ENCODE data around the gene PUS10. TPM values are rescaled to one million over a fixed set of nuclear protein-coding genes. Genes with fewer than 3 reads are reported as not detected.
A peak's percentile ranks its signal among the peaks of the same experiment; 100 is the strongest.

PUS10 gene
- total RNA-seq, 1 donor from 2014 or later, result 5.5 TPM

GRCh38 chr2:61023670-61024069 is 5.6 kb upstream of the PUS10 start:
- H3K27me3 ChIP-seq (ENCODE audit: low read depth), result no peaks in the 10 kb centered on the region
- peaks cover 22% of the 10 kb centered on the region for H3K36me3 ChIP-seq
- H3K9me3 ChIP-seq (replicated peaks), result no peaks in the 10 kb centered on the region
- intact Hi-C loops (cut with micrococcal nuclease), result no loop called here
- no peak overlapping the region for H3K27ac ChIP-seq (replicated peaks)
- no peak for TF ChIP-seq CTCF (IDR thresholded peaks at IDR 0.05; ENCODE audit: borderline replicate concordance)
- no peak overlapping the region for H3K4me3 ChIP-seq
- peaks cover 48% of the 10 kb centered on the region for H3K4me1 ChIP-seq
- no peak for DNase-seq

- intact Hi-C loops (cut with micrococcal nuclease), result no loop called here
- H3K9me3 ChIP-seq (replicated peaks), result no peaks in the 10 kb centered on the region
Observed at GRCh38 chr2:61021228-61021660, 3.2 kb upstream of the PUS10 start.

GRCh38 chr2:61018798-61019197 is 743 bp upstream of the PUS10 start:
- intact Hi-C loops (cut with micrococcal nuclease), result no loop called here
- peaks cover 65% of the 10 kb centered on the region for H3K4me1 ChIP-seq
- H3K27me3 ChIP-seq (ENCODE audit: low read depth), result no peaks in the 10 kb centered on the region
- DNase-seq, result no peak
- no peak for TF ChIP-seq CTCF (IDR thresholded peaks at IDR 0.05; ENCODE audit: borderline replicate concordance)
- peak overlapping the region; percentile 97 for H3K4me3 ChIP-seq
- H3K36me3 ChIP-seq, result peaks cover 22% of the 10 kb centered on the region
- H3K9me3 ChIP-seq (replicated peaks), result no peaks in the 10 kb centered on the region
- H3K27ac ChIP-seq (replicated peaks), result peak overlapping the region; percentile 93

More at GRCh38 chr2:61021228-61021660, 3.2 kb upstream of the PUS10 start:
- Histone ChIP-seq H3K27ac (replicated peaks) (no peak overlapping the region), H3K4me3 (no peak overlapping the region), H3K36me3 (peaks cover 22% of the 10 kb centered on the region), H3K4me1 (peaks cover 62% of the 10 kb centered on the region), H3K27me3 (ENCODE audit: low read depth) (no peaks in the 10 kb centered on the region)
- no peak for TF ChIP-seq CTCF (IDR thresholded peaks at IDR 0.05; ENCODE audit: borderline replicate concordance)
- DNase-seq, result no peak

GRCh38 chr2:61018318-61018755 is 282 bp upstream of the PUS10 start:
- no peaks in the 10 kb centered on the region for H3K9me3 ChIP-seq (replicated peaks)
- peak overlapping the region; percentile 93 for H3K27ac ChIP-seq (replicated peaks)
- intact Hi-C loops (cut with micrococcal nuclease), result no loop called here
- H3K4me3 ChIP-seq, result peak overlapping the region; percentile 97
- TF ChIP-seq CTCF (IDR thresholded peaks at IDR 0.05; ENCODE audit: borderline replicate concordance), result no peak
- no peak for DNase-seq
- no peaks in the 10 kb centered on the region for H3K27me3 ChIP-seq (ENCODE audit: low read depth)
- H3K4me1 ChIP-seq, result peaks cover 65% of the 10 kb centered on the region
- peaks cover 22% of the 10 kb centered on the region for H3K36me3 ChIP-seq

GRCh38 chr2:61017003-61017555 is 976 bp downstream of the PUS10 start:
- Histone ChIP-seq H3K36me3 (peaks cover 11% of the 10 kb centered on the region), H3K4me1 (peaks cover 65% of the 10 kb centered on the region), H3K9me3 (replicated peaks) (no peaks in the 10 kb centered on the region), H3K27me3 (ENCODE audit: low read depth) (no peaks in the 10 kb centered on the region), H3K27ac (replicated peaks) (peak overlapping the region; percentile 93), H3K4me3 (peak overlapping the region; percentile 97)
- intact Hi-C loops (cut with micrococcal nuclease), result no loop called here
- TF ChIP-seq CTCF (IDR thresholded peaks at IDR 0.05; ENCODE audit: borderline replicate concordance), result no peak
- DNase-seq, result peak; percentile 58
